Measurements from ENCODE around the gene FHIT. TPM values are rescaled to one million over a fixed set of nuclear protein-coding genes. Genes with fewer than 3 reads are reported as not detected.

Gene FHIT
- total and polyA plus RNA-seq, 10 of the 15 experiments (the other 5 are each of a cell fraction or from before 2014, with no cell fraction given) = 4.2 to 14.9 (median 9.4) TPM

- Histone ChIP-seq H3K4me3 (no peak overlapping the region), H4K20me1 (ENCODE audit: control insufficient read depth, insufficient read depth) (no peaks in the 10 kb centered on the region), H3K27ac (ENCODE audit: control insufficient read depth, insufficient read depth) (no peak overlapping the region), H3K9ac (ENCODE audit: control insufficient read depth, insufficient read depth, low read length) (no peak overlapping the region), H3K4me2 (ENCODE audit: control insufficient read depth, insufficient read depth) (no peak overlapping the region), H3K36me3 (ENCODE audit: control insufficient read depth in 2 of 2, insufficient read depth in 2 of 2, low read length in 1 of 2) (no peaks in the 10 kb centered on the region), H2AFZ (ENCODE audit: control insufficient read depth, low read depth, low read length) (no peak overlapping the region), H3K79me2 (ENCODE audit: control insufficient read depth, insufficient read depth, low read length) (no peaks in the 10 kb centered on the region), H3K27me3 (replicated peaks in 1 of 2; ENCODE audit: control insufficient read depth in 2 of 2, insufficient read depth in 2 of 2, low read length in 1 of 2) (no peaks in the 10 kb centered on the region), H3K9me3 (replicated peaks; ENCODE audit: control insufficient read depth, insufficient read depth, low read length) (no peaks in the 10 kb centered on the region; the same call in 2 of the 3 replicates), H3K4me1 (ENCODE audit: control insufficient read depth, insufficient read depth, low read length) (no peaks in the 10 kb centered on the region)
- FAIRE-seq (no peak), DNase-seq (ENCODE audit: low read depth, low spot score) (no peak), ATAC-seq (no peak)
- intact Hi-C loops (cut with micrococcal nuclease; ENCODE audit: unreplicated experiment) = no loop called here
- in situ Hi-C loops (cut with MboI) = no loop called here
- TF ChIP-seq JUND (IDR thresholded peaks at IDR 0.05; ENCODE audit: low read depth, low read length) = no peak
- TF ChIP-seq ATF7 (IDR thresholded peaks at IDR 0.05; ENCODE audit: low read depth) = no peak
- no peak for TF ChIP-seq CUX1 (IDR thresholded peaks at IDR 0.05; ENCODE audit: insufficient replicate concordance, low read depth, low read length)
- no peak for TF ChIP-seq ZBTB40 (IDR thresholded peaks at IDR 0.05; ENCODE audit: borderline replicate concordance)
- no peak for TF ChIP-seq ZZZ3 (IDR thresholded peaks at IDR 0.05; ENCODE audit: control insufficient read depth, insufficient read length, low read depth)
- no peak for TF ChIP-seq SKIL (IDR thresholded peaks at IDR 0.05; ENCODE audit: low read depth, poor library complexity, severe bottlenecking)
- TF ChIP-seq ZBED1 (IDR thresholded peaks at IDR 0.05; ENCODE audit: borderline replicate concordance) = no peak
- TF ChIP-seq CBX3 (IDR thresholded peaks at IDR 0.05; ENCODE audit: borderline replicate concordance, low read depth) = no peak
- no peak for TF ChIP-seq MTA2 (IDR thresholded peaks at IDR 0.05; ENCODE audit: low read depth)
- WGBS (ENCODE audit: insufficient coverage, insufficient replicate concordance, low lambda C conversion rate, missing lambda C conversion rate) = 40% methylated on average over 3 of the region's 3 CpGs
- BruUV-seq (replicated peaks) = no TSS peak
- POLR2A ChIA-PET = no interaction called here
- RAD21 ChIA-PET (ENCODE audit: unreplicated experiment) = no interaction called here
- CTCF ChIA-PET = no interaction called here
- SMC1A ChIA-PET (ENCODE audit: uncharacterized antibody, unreplicated experiment) = interaction anchor here (0.5 to 0.6 kb wide), 2 partner anchors 29 to 322 kb away, joined by 3 to 4 read pairs; no protein-coding TSS in a partner anchor
Observed at GRCh38 chr3:60033901-60034453, 1217.3 kb downstream of the FHIT start.
